NCI-H1417 (cell line): ENCODE measurements around the gene NDRG3.
"Not testable (repeated sequence)": the region's sequence is repeated elsewhere in the genome, so short reads cannot be mapped to it uniquely, and the experiment has no call there.

ENCODE experiments used
- DNase-seq, 3 experiments: peaks; one replicate each; lab custom pipeline; 2025; lab: John Stamatoyannopoulos, UW

The NDRG3 gene

GRCh38 chr20:36760647-36761046 lies 14.8 kb upstream of the NDRG3 start:
- no peak for DNase-seq

GRCh38 chr20:36758276-36758675 lies 12.4 kb upstream of the NDRG3 start:
- no peak for DNase-seq

GRCh38 chr20:36756496-36756895 lies 10.6 kb upstream of the NDRG3 start:
- no peak for DNase-seq

GRCh38 chr20:36754656-36755222 lies 8.8 kb upstream of the NDRG3 start:
- peak; percentile 29 to 77 (median 43) for DNase-seq

GRCh38 chr20:36752582-36752981 lies 6.7 kb upstream of the NDRG3 start:
- DNase-seq, result no peak

GRCh38 chr20:36745234-36745926 lies 510 bp downstream of the NDRG3 start:
- peak in 2 of 3 experiments; percentile 33 to 78 for DNase-seq

GRCh38 chr20:36744764-36745191 lies 1.1 kb downstream of the NDRG3 start:
- DNase-seq, result peak in 2 of 3 experiments; percentile 45 to 60

GRCh38 chr20:36744243-36744642 lies 1.6 kb downstream of the NDRG3 start:
- no peak for DNase-seq

GRCh38 chr20:36742558-36742957 lies 3.3 kb downstream of the NDRG3 start:
- no peak for DNase-seq

GRCh38 chr20:36741072-36741471 lies 4.8 kb downstream of the NDRG3 start:
- DNase-seq, result no peak

GRCh38 chr20:36737183-36737499 lies 8.7 kb downstream of the NDRG3 start:
- DNase-seq, result no peak

- no peak for DNase-seq
Measured at GRCh38 chr20:36736451-36737182, 9.3 kb downstream of the NDRG3 start.

- no peak for DNase-seq
Measured at GRCh38 chr20:36732456-36732855, 13.4 kb downstream of the NDRG3 start.

GRCh38 chr20:36728986-36729385 lies 16.9 kb downstream of the NDRG3 start:
- DNase-seq, result no peak

- no peak for DNase-seq
Measured at GRCh38 chr20:36726168-36726567, 19.7 kb downstream of the NDRG3 start.

GRCh38 chr20:36720510-36720909 lies 25.4 kb downstream of the NDRG3 start:
- DNase-seq, result no peak

- DNase-seq, result no peak
Measured at GRCh38 chr20:36717657-36718056, 28.2 kb downstream of the NDRG3 start.

GRCh38 chr20:36717021-36717420 lies 28.9 kb downstream of the NDRG3 start:
- DNase-seq, result no peak

- DNase-seq, result no peak
Measured at GRCh38 chr20:36712775-36713174, 33.1 kb downstream of the NDRG3 start.

GRCh38 chr20:36709126-36709525 lies 36.8 kb downstream of the NDRG3 start:
- no peak for DNase-seq

- DNase-seq, result no peak
Measured at GRCh38 chr20:36703530-36703929, 42.4 kb downstream of the NDRG3 start.

- DNase-seq, result peak in 1 of 3 experiments; percentile 12
Measured at GRCh38 chr20:36700438-36700837, 45.5 kb downstream of the NDRG3 start.

- DNase-seq, result not testable (repeated sequence)
Measured at GRCh38 chr20:36695467-36695866, 50.4 kb downstream of the NDRG3 start.
